Hematopoietic multipotent progenitor cell treated with erythropoietin and hydrocortisone succinate and interleukin-3 and kit ligand, for 8 days (in vitro differentiated cells): Measurements from ENCODE around the gene IDUA.

Experiments
- DNase-seq: peaks from one replicate; pipeline ENCODE4 v3.0.0-alpha.2; 2015

IDUA gene

DNA sequence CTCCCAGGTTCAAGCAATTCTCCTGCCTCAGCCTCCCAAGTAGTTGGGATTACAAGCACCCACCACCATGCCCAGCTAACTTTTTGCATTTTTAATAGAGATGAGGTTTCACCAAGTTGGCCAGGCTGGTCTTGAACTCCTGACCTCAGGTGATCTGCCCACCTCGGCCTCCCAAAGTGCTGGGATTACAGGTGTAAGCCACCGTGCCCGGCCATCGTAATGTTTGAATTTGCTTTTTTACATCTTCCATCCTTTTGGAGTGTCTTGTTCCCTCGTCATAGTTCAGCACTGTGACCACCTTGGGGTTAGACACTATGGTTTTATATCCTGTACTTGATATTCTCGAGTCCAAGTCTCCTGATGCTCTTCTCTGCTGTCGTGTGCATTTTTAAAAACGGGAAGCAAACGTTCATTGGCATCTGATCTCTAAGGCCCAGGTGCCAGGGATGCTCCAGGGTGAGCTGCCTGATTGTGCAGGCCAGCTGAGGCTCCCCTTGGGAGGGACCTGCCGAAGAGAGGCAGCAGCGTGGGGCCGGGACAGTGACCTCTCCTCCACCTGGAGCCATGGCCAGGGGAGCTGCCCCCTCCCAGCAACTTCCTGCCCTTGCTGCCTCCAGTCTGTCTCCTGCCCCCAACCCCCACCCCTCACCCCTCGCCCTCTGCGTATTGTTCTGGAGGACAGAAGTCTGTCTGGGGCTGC, 30.2 kb upstream of the IDUA start:
- DNase-seq, result no peak

DNA sequence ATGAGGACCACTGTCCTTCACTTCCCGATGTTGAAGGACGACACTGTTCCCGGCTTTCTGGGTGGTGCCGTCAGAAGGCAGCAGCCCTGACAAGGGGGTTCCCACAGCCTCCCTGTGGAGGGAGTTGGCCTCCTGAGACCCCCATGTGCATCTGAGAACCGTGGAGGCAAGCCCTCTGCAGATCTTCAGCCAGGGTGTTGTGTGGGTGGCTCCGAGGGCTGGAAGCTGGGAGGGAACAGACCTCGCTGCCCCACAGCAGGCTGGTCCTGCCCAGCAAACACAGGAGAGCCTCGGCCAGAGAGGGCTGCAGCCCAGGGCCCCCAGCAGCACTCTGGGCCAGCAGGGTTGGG, 29.6 kb upstream of the IDUA start:
- DNase-seq, result no peak

DNA sequence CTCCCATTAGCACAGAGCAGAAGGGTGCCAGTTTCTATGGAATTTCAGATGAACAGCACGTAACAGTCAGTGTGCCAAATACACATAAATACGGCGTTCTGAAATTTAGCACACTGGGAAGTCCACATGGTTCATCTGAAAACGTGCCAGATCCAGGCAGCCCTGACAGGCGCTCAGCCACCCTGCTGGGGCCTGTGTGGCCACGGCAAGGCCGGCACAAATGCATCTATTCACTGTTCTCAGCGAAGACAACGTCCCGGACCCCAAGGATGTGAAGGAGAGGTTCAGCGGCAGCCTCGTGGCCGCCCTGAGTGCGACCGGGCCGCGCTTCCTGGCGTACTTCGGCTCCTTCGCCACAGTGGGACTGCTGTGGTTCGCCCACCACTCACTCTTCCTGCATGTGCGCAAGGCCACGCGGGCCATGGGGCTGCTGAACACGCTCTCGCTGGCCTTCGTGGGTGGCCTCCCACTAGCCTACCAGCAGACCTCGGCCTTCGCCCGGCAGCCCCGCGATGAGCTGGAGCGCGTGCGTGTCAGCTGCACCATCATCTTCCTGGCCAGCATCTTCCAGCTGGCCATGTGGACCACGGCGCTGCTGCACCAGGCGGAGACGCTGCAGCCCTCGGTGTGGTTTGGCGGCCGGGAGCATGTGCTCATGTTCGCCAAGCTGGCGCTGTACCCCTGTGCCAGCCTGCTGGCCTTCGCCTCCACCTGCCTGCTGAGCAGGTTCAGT, 29.1 kb upstream of the IDUA start:
- DNase-seq, result no peak

DNA sequence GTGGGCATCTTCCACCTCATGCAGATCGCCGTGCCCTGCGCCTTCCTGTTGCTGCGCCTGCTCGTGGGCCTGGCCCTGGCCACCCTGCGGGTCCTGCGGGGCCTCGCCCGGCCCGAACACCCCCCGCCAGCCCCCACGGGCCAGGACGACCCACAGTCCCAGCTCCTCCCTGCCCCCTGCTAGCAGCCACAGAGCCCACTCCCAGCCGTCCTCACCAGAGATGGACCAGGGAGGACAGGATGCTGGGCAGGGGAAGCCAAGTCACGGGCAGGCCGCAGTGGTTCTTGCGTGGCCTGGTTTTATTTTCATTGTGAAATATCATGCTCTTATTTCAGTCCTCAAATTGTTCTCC, 28.6 kb upstream of the IDUA start:
- DNase-seq, result no peak

DNA sequence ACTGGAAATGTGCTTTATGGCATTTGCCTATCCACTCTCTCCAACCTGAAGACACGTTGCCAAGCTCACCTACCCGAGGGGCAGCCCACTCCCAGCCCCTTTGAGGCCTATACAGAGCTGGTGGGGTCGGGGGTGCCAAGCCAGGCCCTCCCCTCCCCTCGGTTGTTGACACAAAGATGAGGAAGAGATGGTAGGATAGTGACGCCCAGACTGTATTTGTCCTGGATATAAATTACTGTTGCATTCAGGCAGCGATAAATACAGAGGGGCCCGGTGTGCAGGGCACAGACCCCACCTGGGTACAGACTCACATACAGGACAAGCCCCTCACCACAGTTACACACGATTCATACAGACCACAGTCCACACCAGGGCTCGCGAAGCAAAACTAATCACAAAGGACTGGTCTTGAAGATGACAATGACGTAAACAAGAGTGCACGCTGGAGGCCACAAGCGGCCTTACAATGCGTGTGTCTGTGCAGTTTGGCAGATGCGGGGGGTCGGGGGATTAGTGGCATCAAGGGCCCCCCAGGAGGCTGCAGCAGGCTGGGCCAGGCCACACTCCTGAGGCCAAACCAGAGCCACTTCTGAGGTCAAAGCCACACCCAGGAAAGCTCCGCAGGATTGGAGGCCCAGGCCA, 28.0 kb upstream of the IDUA start:
- no peak for DNase-seq

DNA sequence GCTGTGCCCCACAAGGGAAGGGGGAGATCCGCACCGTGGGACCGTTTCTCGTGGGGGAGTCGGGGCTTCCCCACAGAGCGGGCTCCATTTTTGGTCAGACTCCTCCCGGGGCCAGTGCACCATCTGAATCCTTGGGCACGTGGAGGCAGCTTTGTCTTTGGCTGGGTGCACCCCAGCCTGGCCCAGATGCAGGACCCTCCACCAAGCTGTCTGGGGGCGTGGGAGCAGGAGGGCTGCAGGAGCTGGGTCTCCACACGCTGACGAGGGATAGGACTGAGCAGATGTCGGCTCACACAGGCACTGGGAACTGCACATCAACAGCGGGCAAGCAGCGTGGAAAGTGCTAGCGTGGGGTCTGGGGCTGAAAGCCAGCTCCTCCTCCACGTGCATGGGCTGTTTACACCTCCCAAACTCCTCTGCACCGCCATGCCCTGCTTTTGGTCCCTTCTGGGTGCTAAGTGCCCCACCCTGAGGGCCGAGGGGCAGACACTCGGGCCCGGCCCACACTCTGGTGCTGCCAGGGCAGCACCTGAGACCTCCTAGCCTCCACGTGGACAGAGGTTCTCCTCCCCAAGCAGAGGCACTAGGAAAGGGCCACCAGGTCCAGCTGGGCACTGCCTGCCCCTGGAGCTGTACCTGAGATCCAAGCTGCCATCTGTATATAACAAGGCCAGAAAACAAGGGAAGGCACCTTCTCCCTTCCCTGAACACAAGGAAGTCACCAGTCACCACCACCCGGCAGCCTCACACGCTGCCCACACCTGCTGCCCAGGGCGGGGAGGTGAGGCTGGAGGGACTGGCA, 27.3 kb upstream of the IDUA start:
- DNase-seq, result no peak

DNA sequence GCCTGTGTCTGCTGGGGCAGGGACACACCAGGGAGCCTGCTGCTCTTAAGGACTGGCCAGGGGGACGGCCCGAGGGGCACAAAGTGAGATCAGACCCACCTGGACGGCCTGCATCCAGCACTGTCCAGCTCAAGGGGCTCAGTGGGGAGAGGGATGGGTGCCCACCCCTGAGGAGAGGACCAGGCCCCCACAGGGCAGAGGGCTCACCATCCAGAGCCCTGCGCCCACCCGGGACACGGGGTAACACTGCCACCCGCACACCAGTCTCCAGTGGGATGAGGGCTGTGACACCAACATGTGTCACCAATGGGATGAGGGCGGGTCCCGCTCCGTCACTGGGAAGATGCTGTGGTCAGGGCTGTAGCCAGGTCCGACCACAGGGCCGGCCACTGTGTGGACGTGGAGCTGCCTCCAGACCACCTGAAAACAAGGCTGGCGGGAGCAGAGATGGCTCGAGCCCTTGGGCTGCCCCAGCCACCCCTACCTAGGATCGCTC, 26.7 kb upstream of the IDUA start:
- DNase-seq, result no peak

DNA sequence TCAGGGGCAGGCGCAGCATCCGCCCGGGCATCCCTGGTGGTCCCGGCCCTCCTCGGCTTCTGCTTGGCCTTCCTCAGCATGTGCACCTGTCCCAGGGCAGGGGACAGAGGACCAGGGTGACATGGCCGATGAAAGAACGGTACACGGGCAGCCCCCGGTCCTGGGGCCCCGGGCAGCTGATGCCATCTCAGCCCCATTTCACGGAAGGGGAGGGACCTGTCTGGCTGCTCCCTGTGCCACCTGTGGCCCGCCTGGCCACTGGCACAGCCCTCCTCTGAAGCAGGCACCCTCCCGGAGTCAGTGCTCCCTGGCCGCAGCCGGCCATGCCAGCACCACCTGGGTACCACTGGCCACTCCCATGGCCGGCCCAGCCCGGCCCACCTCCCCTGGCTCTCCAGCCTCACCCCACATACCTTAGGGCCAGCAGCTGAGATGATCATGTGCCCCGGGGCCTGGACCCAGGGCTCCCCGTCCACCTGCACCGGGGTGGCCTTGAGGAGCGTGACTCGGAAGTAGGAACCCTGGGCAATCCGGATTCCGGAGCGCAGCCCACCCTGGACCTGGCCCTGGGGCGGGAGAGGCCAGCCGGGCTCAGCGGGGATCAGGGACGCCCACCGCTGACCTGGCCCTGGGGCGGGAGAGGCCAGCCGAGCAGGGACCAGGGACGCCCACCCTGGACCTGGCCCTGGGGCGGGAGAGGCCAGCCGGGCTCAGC, 26.1 kb upstream of the IDUA start:
- no peak for DNase-seq

DNA sequence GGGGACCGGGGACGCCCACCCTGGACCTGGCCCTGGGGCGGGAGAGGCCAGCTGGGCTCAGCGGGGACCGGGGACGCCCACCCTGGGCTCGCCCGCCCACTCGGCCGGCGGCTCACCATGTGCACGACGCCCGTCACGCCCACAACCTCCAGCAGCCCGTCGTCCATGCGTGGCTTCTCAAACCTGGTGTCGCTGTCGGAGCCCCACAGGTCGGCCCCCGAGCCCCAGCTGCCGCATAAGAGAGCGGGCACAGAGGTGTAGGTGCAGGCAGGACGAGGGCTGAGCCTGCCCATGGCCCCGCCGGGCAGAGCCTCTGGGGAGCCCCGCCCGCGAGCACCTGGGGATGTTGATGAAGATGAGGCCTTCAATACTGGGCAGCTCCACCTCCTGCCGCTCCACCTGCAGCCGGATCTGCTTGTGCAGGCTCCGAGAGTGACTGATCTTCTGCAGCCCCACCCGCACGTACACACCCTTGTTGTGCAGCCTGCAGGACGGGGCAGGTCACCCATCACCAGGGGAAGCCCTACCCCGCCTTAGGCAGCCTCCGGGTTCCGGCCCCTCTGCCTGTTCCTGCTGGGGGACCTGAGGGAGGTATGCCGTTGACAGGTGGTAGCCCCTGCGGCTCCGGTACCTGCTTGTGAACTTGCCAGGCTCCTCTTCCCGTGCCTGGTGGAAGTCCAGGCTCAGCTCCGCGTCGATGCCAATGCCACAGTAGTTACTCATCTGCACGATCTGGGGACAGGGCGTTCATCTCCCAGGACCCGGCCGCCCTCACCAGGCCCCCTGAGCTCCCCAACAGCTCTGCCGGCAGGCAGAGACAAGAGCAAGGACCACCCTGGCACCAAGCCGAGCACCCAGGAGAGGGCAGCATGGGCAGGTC, 25.3 kb upstream of the IDUA start:
- DNase-seq, result no peak

DNA sequence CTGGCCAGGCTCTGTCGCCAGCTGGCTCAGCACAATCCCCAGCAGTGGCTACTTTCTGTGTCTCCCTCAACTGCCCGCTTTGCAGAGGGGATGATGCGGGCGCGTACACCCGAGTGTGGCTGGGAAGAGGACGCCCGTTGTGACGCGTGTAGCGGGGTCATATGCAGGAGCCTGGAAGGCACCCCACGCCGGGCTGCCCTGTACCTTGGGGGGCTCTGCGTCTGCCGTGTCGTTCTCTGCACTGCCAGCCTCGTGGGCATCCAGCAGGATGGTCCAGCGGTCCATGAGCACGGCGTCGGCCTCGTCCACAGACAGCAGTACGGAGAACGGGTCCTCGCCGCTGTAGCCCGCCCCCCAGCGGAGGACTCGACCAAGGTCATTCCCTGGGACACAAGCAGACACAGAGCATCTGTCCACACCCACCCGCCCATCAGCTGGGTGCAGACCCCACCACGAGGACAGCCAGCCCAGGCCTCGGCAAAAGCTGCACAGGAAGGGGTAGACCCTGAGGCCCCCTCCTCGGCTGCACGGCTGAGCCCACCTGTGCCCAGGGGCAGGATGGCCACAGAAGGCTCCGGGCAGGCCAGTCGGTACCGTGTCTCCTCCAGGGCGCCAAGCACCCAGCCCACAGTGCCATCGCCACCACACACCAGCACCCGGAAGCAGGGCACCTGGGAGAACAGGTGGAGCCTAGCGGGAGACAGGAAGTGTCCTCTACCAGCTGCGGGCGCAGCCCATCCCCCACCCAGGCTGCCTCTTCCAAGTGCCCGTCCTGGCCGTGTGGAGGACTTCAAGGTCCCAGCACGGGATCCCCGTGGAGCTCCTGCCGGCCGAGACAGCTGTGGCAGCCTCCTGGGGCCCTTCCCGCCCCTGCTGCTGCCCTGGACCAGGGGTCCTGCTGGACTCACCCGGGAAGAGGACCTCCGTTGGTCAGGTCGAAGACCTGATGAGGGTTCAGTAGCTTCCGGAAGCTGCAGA, 24.3 kb upstream of the IDUA start:
- DNase-seq, result no peak

DNA sequence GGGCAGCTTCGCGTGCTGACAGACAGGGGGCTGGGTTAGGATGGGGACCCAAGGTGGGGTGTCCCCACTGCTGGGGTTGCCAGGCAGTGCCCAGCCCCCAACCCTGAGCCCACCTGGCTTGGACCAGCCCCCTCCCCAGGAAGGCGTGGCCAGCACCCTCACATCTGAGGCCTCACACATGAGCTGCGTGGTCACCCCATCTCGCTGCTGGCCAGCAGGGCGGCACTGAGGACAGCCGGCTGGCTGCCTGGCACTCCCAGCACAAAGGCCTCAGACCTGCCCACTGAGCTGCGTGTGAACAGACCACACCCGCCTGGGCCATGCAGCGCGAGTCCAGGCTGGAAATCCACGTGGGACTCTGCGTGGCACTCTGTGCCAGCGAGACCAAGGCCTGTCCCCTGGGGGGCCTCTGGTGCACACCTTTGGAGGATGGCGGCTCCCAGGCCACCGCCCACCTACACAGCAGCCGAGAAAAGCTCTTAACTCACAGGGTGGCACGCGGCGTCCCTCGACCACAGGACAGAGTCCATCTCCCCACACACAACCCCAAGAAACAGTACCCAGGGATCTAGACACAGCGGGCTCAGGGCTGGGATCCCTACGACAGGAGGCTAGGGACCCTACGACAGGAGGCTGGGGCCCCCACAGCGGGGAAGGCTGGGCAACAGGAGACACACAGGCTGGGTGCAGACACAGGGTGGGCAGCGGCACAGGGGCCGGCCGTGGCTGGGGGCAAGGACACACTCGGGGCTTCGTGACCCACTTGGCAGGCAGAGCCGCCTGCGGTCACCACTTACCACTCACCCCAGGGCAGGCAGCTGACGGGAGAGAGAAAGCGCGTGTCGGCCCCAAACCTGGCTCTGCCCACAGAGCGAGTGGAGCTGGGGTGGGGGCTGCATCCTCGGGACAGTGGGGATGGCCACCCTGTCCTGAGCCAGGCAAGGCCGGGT, 23.3 kb upstream of the IDUA start:
- DNase-seq, result no peak

DNA sequence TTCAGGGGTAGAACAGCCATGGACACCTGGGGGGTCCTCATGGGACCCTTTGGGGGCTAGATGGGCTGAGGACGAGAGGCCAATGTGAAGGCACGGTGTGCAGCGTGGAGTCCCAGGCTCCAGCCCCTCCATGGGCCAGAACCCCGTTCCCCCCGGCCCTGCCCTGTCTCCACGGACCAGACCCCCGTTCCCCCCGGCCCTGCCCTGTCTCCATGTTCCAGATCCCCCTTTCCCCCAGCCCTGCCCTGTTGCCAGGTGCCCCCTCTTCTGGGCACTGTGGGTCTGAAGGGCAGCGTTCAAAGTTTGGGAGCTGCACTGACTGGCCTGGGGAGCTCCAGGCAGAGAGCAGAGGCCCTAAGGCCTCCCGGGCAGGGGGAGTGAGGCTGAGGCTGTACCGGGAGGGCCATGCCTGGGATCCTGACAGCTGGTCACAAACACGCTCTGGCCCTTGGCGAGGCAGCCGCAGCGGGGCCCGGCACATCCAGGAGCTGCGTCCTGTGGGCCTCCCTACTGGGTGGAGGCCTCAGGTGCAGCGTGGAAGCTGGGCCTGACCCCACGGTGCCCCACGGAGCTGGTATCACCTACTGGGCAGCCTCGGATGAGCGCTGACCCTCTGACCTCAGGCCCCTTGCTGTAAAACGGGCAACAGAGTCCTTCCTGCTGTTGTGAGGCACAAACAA, 22.4 kb upstream of the IDUA start:
- DNase-seq, result no peak

DNA sequence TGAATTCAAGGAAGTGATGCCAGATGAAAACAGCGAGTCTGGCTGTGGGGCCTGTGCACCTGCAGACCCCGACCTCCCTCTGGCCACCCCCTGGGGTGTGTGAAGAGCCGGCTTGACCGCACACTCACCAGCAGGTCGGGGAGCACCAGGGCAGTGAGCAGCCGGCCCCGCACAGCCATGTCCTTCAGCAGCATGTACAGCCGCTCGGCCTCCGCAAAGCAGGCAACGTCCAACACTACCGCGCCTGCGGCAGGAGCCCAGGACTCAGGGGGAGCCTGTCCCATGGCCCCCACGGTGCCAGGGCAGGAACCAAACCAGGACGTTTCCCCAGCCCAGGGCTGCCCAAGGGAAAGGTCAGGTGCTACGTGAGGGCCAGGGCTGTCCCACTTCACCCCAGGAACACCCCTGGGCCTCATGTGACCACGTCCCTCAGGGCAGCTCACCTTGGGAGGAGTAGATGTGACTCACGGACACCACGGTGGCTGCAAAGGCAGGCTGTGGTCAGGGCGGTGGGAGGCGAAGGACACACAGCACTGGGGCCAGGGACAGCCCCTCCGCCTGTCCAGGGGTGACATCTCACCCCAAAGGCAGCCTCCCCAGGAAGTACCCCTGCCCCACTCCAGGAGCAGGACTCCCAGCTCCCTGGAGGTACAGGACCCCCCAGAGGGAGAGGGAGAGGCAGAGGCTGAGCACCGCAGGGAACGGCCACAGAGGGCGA, 21.6 kb upstream of the IDUA start:
- no peak for DNase-seq

DNA sequence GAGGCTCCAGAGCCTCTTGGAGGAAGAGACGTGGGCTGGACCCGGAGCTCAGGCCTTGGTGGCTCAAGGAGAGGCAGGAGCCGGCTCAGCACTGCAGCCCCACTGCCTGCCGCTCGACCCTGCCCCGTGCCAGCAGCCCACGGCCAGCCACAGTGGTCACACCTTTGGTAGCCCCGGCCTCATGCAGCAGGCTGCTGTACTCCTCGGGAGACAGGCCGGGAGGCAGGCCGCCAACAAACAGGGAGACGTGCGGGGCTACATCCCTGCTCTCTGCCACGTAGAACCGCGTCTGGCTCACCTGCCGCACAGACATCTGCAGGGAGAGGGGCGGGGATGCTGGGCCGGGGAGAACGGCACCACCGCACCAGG, 21.1 kb upstream of the IDUA start:
- no peak for DNase-seq

DNA sequence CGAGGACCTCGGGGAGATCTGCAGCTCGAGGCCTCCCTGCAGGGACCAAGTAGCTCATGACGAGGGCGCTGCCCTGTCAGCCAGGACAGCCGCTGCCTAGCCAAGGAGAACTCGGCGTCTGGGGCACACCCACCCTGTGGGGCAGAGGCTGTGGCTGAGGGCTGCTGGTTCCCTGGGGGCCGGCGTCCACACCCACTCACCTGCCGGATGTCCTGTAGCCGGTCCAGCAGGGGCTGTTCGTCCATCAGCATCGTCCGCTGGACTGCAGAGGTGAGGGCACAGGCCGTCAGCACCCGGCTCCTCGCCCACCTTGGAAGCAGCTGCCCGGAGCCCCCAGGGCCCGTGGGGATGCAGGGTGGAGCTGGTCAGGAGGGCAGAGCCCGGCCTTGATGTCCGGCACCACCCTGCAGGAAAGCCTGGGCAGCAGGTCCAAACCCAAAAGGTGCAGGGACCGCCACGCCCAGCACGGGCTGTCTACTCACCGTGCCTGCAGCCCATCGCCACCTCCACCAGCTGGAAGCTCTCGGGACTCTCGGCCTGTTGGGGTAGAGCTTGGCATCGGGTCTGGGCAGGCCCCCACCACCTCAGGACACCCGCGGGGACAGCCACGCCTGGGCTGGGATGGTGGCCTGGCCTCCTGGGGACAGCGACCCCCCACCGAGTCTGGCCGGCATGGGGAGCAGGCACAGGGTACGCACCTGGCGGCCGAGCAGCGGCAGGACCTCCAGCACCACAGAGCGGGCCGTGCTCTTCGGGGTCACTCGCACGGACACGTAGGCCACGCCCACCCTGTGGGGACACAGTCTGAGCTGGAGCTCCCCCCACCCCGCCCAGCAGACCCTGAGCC, 20.4 kb upstream of the IDUA start:
- no peak for DNase-seq

DNA sequence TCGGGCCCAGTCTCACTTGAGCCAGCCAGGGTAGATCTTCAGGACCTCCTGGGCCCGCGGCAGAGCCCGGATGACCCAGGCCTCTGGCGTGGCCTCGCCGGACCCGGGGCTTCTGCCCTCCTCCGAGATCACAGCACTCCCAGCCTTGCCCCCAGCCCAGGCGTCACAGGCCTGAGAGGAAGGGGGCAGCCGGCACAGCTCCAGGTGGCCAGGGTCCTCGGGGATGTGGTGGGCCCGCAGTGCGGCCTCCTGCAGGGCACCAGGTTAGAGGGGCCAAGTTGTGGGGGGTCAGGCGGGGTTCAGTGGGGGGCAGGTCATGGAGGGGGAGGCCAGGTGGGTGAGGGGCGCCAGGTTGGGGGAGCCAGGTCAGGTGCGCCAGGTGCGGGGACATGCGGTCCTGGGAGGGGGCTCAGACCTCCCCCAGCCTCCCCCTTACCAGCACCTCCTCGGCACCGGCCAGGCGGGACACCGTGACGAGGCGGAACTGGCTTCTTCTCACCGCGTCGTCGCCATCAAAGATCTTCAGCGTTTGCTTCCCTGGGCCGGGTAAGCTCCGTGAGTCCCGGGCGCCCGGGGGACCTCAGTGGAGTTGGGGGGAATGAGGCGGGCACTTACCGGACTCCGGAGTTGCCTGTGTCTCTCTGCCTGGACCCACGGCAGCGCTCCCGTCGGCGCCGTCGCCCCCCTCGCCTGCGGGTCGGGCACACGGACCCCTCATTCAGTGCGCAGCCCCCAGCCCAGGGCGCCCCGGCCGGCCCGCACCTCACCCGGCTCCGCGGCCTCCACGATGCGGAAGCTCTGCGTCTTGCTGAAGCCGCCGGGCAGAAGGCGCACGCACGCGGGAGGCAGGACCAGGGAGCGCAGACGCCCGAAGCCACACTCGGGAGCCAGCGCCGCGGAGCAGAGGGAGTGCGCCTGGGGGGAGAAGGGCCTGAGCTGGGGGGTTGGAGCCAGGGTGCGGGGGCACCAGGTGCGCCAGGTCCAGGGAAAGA, 19.4 kb upstream of the IDUA start:
- DNase-seq, result no peak
